HUES64 (cell line): Measurements from ENCODE around the gene DNM2.
"Not testable (repeated sequence)": the region's sequence is repeated elsewhere in the genome, so short reads cannot be mapped to it uniquely, and the experiment has no call there.

ENCODE experiments used
- H3K27ac ChIP-seq: 2 replicates; pipeline ENCODE4 v1.7.0; 2013; ENCODE audit warnings: low read depth, low read length, inconsistent platforms
- H3K27me3 ChIP-seq: 2 replicates; pipeline ENCODE4 v1.6.1; 2013; ENCODE audit warnings: mild to moderate bottlenecking, low read length; ENCODE audit not compliant: insufficient read depth
- H3K36me3 ChIP-seq: 2 replicates; pipeline ENCODE4 v1.6.1; 2013; ENCODE audit warnings: mild to moderate bottlenecking, low read length; ENCODE audit not compliant: insufficient read depth
- H3K4me1 ChIP-seq: 2 replicates; pipeline ENCODE4 v1.6.1; 2013; ENCODE audit warnings: mild to moderate bottlenecking, low read length, moderate library complexity; ENCODE audit not compliant: insufficient read depth
- H3K4me3 ChIP-seq: 2 replicates; pipeline ENCODE4 v1.5.1; 2013; ENCODE audit warnings: mild to moderate bottlenecking, low read length, moderate library complexity
- H3K9ac ChIP-seq: 2 replicates; pipeline ENCODE4 v1.6.1; 2013; ENCODE audit warnings: mild to moderate bottlenecking, low read depth, low read length
- H3K9me3 ChIP-seq: 2 replicates; pipeline ENCODE4 v1.6.1; 2013; ENCODE audit warnings: low read depth, low read length; ENCODE audit not compliant: insufficient read depth
- WGBS: fragments of 150-250, 120-280 bp; methylation state at CpG from one replicate; pipeline ENCODE4 v1.1.7; 2013; ENCODE audit warnings: missing lambda C conversion rate; 5-methylcytosine and 5-hydroxymethylcytosine counted together

The DNM2 gene

GRCh38 chr19:10835089-10835753 lies 117.3 kb downstream of the DNM2 start:
- Histone ChIP-seq H3K27ac (peak overlapping the region; percentile 11; the same call in 1 of the 2 replicates), H3K36me3 (peaks cover 25% of the 10 kb centered on the region), H3K4me1 (no peaks in the 10 kb centered on the region), H3K27me3 (no peaks in the 10 kb centered on the region), H3K9me3 (peaks cover 12% of the 10 kb centered on the region; the same call in 1 of the 2 replicates), H3K4me3 (peak overlapping the region; percentile 46), H3K9ac (no peak overlapping the region)
- 62% methylated on average over 32 of the region's 32 CpGs for WGBS

GRCh38 chr19:10835754-10836478 lies 118.0 kb downstream of the DNM2 start, which contains the start of gene TMED1:
Gene TMED1 (minus strand): TSS chr19:10836212. CDS start chr19:10836191, 21 bp downstream.
- Histone ChIP-seq H3K9ac (peak within 1 kb of the TSS; percentile 93), H3K9me3 (peaks cover 12% of the 10 kb centered on the region; the same call in 1 of the 2 replicates), H3K4me1 (no peaks in the 10 kb centered on the region), H3K36me3 (peaks cover 25% of the 10 kb centered on the region), H3K27ac (peak within 1 kb of the TSS; percentile 98), H3K27me3 (no peaks in the 10 kb centered on the region), H3K4me3 (peak within 1 kb of the TSS; percentile 71)
- WGBS: under 1% methylated on average over 50 of the region's 50 CpGs

GRCh38 chr19:10836479-10837330 lies 118.8 kb downstream of the DNM2 start:
- H3K9ac ChIP-seq: peak overlapping the region; percentile 93
- peaks cover 25% of the 10 kb centered on the region for H3K36me3 ChIP-seq
- no peaks in the 10 kb centered on the region for H3K4me1 ChIP-seq
- H3K27ac ChIP-seq: peak overlapping the region; percentile 98
- WGBS: 45% methylated on average over 38 of the region's 38 CpGs
- no peaks in the 10 kb centered on the region for H3K27me3 ChIP-seq
- peaks cover 12% of the 10 kb centered on the region; the same call in 1 of the 2 replicates for H3K9me3 ChIP-seq
- peak overlapping the region; percentile 71 for H3K4me3 ChIP-seq

- WGBS: 94% methylated on average over 7 of the region's 7 CpGs
Measured at GRCh38 chr19:10837649-10838048, 119.8 kb downstream of the DNM2 start.

GRCh38 chr19:10838377-10838776 lies 120.5 kb downstream of the DNM2 start:
- peaks cover 12% of the 10 kb centered on the region; the same call in 1 of the 2 replicates for H3K9me3 ChIP-seq
- H3K4me1 ChIP-seq: no peaks in the 10 kb centered on the region
- H3K36me3 ChIP-seq: peaks cover 8% of the 10 kb centered on the region
- H3K4me3 ChIP-seq: no peak overlapping the region
- 91% methylated on average over 11 of the region's 11 CpGs for WGBS
- H3K27me3 ChIP-seq: no peaks in the 10 kb centered on the region
- H3K27ac ChIP-seq: no peak overlapping the region
- H3K9ac ChIP-seq: no peak overlapping the region

More at GRCh38 chr19:10837649-10838048, 119.8 kb downstream of the DNM2 start:
- not testable (repeated sequence) for H3K9ac ChIP-seq, H3K4me3 ChIP-seq, H3K4me1 ChIP-seq, H3K27ac ChIP-seq, H3K27me3 ChIP-seq
- Histone ChIP-seq H3K9me3 (peaks cover 12% of the 10 kb centered on the region; the same call in 1 of the 2 replicates), H3K36me3 (peaks cover 15% of the 10 kb centered on the region)

GRCh38 chr19:10839114-10840050 lies 121.5 kb downstream of the DNM2 start:
- H3K27me3 ChIP-seq: no peaks in the 10 kb centered on the region
- H3K9me3 ChIP-seq: peaks cover 12% of the 10 kb centered on the region; the same call in 1 of the 2 replicates
- no peak overlapping the region for H3K9ac ChIP-seq
- no peaks in the 10 kb centered on the region for H3K4me1 ChIP-seq
- 91% methylated on average over 10 of the region's 10 CpGs for WGBS
- H3K36me3 ChIP-seq: no peaks in the 10 kb centered on the region
- no peak overlapping the region for H3K27ac ChIP-seq
- H3K4me3 ChIP-seq: no peak overlapping the region

GRCh38 chr19:10842788-10843187 lies 124.9 kb downstream of the DNM2 start:
- H3K9me3 ChIP-seq: peaks cover 9% of the 10 kb centered on the region; the same call in 1 of the 2 replicates
- H3K27ac ChIP-seq: no peak overlapping the region
- H3K9ac ChIP-seq: no peak overlapping the region
- no peak overlapping the region for H3K4me3 ChIP-seq
- WGBS: 92% methylated on average over 7 of the region's 7 CpGs
- no peaks in the 10 kb centered on the region for H3K36me3 ChIP-seq
- H3K4me1 ChIP-seq: no peaks in the 10 kb centered on the region
- no peaks in the 10 kb centered on the region for H3K27me3 ChIP-seq

GRCh38 chr19:10846500-10847202 lies 128.8 kb downstream of the DNM2 start:
- no peaks in the 10 kb centered on the region for H3K4me1 ChIP-seq
- no peaks in the 10 kb centered on the region for H3K27me3 ChIP-seq
- no peak overlapping the region for H3K9ac ChIP-seq
- H3K36me3 ChIP-seq: no peaks in the 10 kb centered on the region
- no peak overlapping the region for H3K27ac ChIP-seq
- no peak overlapping the region for H3K4me3 ChIP-seq
- peaks cover 5% of the 10 kb centered on the region; the same call in 1 of the 2 replicates for H3K9me3 ChIP-seq
- 88% methylated on average over 1 of the region's 2 CpGs for WGBS

- Histone ChIP-seq H3K9ac (no peak within 1 kb of the TSS), H3K27ac (no peak within 1 kb of the TSS), H3K9me3 (peaks cover 5% of the 10 kb centered on the region; the same call in 1 of the 2 replicates), H3K27me3 (no peaks in the 10 kb centered on the region), H3K4me1 (no peaks in the 10 kb centered on the region), H3K4me3 (no peak within 1 kb of the TSS), H3K36me3 (no peaks in the 10 kb centered on the region)
- WGBS: 85% methylated on average over 13 of the region's 14 CpGs
Measured at GRCh38 chr19:10848230-10848856, 130.5 kb downstream of the DNM2 start, which contains the start of gene C19orf38. Gene C19orf38 (plus strand): TSS chr19:10848415. CDS start chr19:10848509, 94 bp downstream.
